Activated CD8-positive, alpha-beta T cell treated with anti-CD3 and anti-CD28 coated beads, Interleukin-2, amount 10 ng/mL, durations not matched to agents 7 days and 5 days (primary cell): ENCODE measurements around the gene TRPV5. TPM values are rescaled to one million over a fixed set of nuclear protein-coding genes. Genes with fewer than 3 reads are reported as not detected.

ENCODE experiments used
- ATAC-seq: fragments of 150-1000 bp; cut with Tn5 transposase; one replicate; pipeline ENCODE4 v1.10.0; 2021; ENCODE audit warnings: moderate library complexity
- CTCF ChIA-PET: fragments of 350-600 bp; sonication (Branson Sonifier 250); formaldehyde crosslinking; loops from one replicate; lab custom pipeline; 2021; ENCODE audit warnings: antibody characterized with exemption; lab: Charles Lee
- POLR2A ChIA-PET: fragments of 350-600 bp; sonication (Branson Sonifier 250); formaldehyde crosslinking; loops from one replicate; lab custom pipeline; 2021; ENCODE audit warnings: antibody characterized with exemption; lab: Charles Lee
- DNase-seq: peaks from one replicate; pipeline ENCODE4 v3.0.0-alpha.2; 2020
- H3K27ac Mint-ChIP-seq: one replicate; pipeline ENCODE4 v1.8.0; 2021; ENCODE audit warnings: mild to moderate bottlenecking, mixed read lengths
- H3K27me3 Mint-ChIP-seq: one replicate; pipeline ENCODE4 v1.8.0; 2021; ENCODE audit warnings: low read depth, mixed read lengths
- H3K36me3 Mint-ChIP-seq: one replicate; pipeline ENCODE4 v1.8.0; 2021; ENCODE audit warnings: low read depth, mixed read lengths
- H3K4me1 Mint-ChIP-seq: one replicate; pipeline ENCODE4 v1.8.0; 2021; ENCODE audit warnings: low read depth, mixed read lengths
- H3K4me3 Mint-ChIP-seq: one replicate; pipeline ENCODE4 v1.8.0; 2021; ENCODE audit warnings: mild to moderate bottlenecking, mixed read lengths
- H3K9me3 Mint-ChIP-seq: one replicate; pipeline ENCODE4 v1.8.0; 2022; ENCODE audit warnings: mixed read lengths; ENCODE audit not compliant: insufficient read depth
- total RNA-seq, 2 experiments: library from RNA; stranded (reverse); gene quantifications; one replicate each; pipeline ENCODE4 v1.2.3, GENCODE V29; 2021

Gene TRPV5
- total RNA-seq, 2 experiments from 2014 or later = not detected

DNA sequence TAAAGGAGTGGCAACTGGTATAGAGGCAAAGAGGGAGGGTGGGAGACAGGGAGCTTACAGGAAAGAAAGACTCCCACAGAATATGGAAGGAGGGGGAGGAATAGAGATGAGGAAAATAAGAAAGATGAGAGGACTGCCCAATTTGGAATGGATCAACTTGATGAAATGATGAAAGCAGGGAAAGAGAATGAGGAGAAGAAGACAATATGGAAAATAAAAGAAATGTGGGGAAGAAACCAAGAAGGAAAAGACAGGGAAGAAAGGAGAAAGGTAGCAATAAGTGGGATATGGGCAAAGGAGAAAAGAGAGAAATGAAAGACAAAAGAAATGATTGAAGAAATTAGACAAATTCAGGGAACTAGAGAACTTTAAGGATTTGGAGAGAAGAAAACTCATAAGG, 25.7 kb upstream of the TRPV5 start:
- Mint-ChIP-seq H3K27ac (no peak overlapping the region), H3K4me3 (no peak overlapping the region), H3K36me3 (no peaks in the 10 kb centered on the region), H3K9me3 (no peaks in the 10 kb centered on the region), H3K27me3 (peaks cover 22% of the 10 kb centered on the region), H3K4me1 (no peaks in the 10 kb centered on the region)
- POLR2A ChIA-PET = no interaction called here
- no peak for ATAC-seq
- CTCF ChIA-PET = no interaction called here
- DNase-seq = no peak

DNA sequence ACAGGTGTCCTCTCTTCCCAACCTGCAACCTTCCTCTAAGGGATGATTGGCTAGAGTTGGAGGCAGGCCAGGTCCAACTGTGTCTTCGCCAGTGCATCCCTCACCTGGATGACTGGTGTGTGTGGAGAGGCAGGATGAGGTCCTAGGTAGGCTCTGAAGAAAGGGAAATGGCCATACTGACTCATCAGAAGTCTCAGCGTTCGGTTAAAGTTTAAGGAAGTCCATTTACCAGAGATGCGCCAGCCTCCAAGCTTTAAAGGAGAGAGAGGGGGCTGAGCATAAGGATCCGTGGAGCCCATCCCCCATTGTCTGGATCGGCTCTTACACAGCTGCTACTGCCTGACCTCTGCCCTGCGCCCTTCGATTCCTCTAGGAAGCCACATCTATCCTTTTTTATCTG, 24.2 kb upstream of the TRPV5 start:
- ATAC-seq = no peak
- DNase-seq = no peak
- ChIA-PET CTCF (no interaction called here), POLR2A (no interaction called here)
- Mint-ChIP-seq H3K36me3 (no peaks in the 10 kb centered on the region), H3K27me3 (peaks cover 19% of the 10 kb centered on the region), H3K27ac (no peak overlapping the region), H3K9me3 (no peaks in the 10 kb centered on the region), H3K4me3 (no peak overlapping the region), H3K4me1 (no peaks in the 10 kb centered on the region)

DNA sequence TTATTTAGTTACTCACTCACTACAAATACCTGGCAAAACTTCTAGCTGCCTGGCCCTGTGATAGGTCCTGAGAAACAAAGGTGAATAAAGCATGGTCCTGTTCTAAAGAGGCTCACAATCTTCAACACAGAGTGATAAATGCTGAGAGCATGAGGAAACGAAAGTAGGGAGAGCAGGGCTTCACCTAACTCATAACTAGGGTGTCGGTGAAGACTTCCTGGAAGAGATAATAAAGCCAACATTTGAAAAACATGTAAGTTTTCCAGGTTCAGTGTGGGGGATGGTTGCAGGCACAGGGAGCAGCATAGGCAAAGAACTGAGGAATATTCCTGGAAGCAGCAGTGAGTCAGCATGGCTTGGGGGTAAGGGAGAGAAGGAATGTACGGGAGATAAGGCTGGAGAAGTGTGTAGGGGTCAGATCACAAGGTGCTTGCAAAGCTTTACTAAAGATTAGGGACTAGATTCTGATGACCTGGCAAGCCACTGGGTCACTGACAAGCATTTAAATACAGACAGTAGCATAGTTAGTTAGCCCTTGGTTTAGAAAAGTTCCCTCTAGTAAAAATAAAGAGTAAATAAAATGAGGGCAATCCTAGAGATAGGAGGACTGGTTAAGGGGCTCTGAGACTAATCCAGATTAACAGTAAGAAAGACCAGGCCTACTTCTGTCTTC, 23.5 kb upstream of the TRPV5 start:
- H3K27ac Mint-ChIP-seq = no peak overlapping the region
- no peaks in the 10 kb centered on the region for H3K4me1 Mint-ChIP-seq
- POLR2A ChIA-PET = no interaction called here
- H3K4me3 Mint-ChIP-seq = no peak overlapping the region
- H3K36me3 Mint-ChIP-seq = no peaks in the 10 kb centered on the region
- peaks cover 19% of the 10 kb centered on the region for H3K27me3 Mint-ChIP-seq
- no peaks in the 10 kb centered on the region for H3K9me3 Mint-ChIP-seq
- DNase-seq = no peak
- CTCF ChIA-PET = no interaction called here
- ATAC-seq = no peak

DNA sequence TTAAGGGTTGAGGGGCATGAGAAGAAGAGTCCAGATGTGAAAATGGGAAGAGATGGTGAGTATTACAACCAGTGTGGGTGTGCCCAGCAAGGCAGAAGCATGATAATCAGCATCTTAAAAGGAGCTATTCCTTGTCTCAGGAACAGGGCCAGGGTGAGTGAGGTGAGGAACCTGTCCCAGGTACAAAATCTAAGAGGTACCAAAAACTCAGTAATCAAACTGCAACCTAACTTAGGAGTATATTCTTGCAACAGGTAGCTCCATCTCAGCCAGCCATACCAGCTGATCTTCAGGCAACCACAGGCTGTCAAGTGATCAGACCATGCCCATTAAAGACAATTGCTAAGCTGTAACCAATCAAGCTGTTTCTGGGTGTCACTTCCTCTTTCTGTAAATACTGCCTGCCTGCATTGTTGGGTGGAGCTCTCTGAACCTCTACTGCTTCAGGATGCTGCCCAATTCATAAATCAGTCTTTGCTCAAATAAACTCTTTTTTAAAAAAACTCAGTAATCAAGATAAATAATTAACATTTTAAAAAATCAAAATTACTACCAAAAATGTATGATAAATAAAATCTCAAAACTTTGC, 21.2 kb upstream of the TRPV5 start:
- no peak overlapping the region for H3K4me3 Mint-ChIP-seq
- peaks cover 18% of the 10 kb centered on the region for H3K27me3 Mint-ChIP-seq
- H3K9me3 Mint-ChIP-seq = no peaks in the 10 kb centered on the region
- no peaks in the 10 kb centered on the region for H3K36me3 Mint-ChIP-seq
- no peaks in the 10 kb centered on the region for H3K4me1 Mint-ChIP-seq
- DNase-seq (no peak), ATAC-seq (no peak)
- ChIA-PET POLR2A (no interaction called here), CTCF (interaction anchor here (0.5 kb wide), 1 partner anchor 164 kb away, joined by 4 read pairs; no protein-coding TSS in a partner anchor)
- H3K27ac Mint-ChIP-seq = no peak overlapping the region

DNA sequence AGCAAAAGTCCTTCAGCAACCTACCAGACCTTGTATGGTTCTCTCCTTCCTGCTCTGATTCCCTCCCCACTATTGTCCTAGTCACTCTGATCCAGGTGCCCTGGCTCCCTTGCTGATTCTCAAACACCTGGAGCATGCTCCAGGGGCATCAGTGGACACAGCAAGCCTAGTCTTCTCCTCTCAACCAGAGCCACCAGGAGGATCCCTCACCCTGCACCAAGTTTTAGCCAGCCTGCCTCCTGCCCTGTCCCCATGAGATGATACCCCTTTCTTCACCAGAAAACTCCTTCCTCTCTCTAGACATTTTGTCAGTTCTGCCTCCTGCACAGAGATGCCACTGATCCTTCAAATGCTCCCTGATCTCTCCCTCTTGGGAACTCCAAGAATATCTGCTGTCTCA, 16.7 kb upstream of the TRPV5 start:
- no peak for ATAC-seq
- Mint-ChIP-seq H3K4me3 (no peak overlapping the region), H3K27ac (no peak overlapping the region), H3K36me3 (no peaks in the 10 kb centered on the region), H3K27me3 (peaks cover 5% of the 10 kb centered on the region), H3K4me1 (no peaks in the 10 kb centered on the region), H3K9me3 (no peaks in the 10 kb centered on the region)
- CTCF ChIA-PET = no interaction called here
- POLR2A ChIA-PET = no interaction called here
- no peak for DNase-seq

DNA sequence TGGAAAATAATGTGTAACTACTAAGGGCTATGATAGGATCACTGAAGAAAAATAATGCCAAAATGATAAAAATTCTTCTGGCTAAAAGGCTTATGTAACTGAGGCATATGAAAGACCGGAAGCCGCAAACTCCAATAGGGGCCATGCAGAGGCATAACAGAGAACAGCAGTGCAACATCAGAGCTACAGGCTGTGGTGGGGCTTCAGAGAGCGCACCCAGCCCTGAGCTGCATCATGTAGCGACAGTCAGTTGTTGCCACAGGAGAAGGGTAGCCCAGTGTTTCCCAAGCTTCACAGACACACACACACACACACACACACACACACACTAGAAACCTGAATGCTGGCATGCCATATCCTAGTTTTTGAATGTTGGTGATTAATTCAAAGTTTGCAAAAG, 15.1 kb upstream of the TRPV5 start:
- no peak for DNase-seq
- ChIA-PET POLR2A (no interaction called here), CTCF (no interaction called here)
- H3K27me3 Mint-ChIP-seq = peaks cover 5% of the 10 kb centered on the region
- H3K36me3 Mint-ChIP-seq = no peaks in the 10 kb centered on the region
- no peaks in the 10 kb centered on the region for H3K9me3 Mint-ChIP-seq
- no peak overlapping the region for H3K27ac Mint-ChIP-seq
- no peak for ATAC-seq
- no peak overlapping the region for H3K4me3 Mint-ChIP-seq
- no peaks in the 10 kb centered on the region for H3K4me1 Mint-ChIP-seq

DNA sequence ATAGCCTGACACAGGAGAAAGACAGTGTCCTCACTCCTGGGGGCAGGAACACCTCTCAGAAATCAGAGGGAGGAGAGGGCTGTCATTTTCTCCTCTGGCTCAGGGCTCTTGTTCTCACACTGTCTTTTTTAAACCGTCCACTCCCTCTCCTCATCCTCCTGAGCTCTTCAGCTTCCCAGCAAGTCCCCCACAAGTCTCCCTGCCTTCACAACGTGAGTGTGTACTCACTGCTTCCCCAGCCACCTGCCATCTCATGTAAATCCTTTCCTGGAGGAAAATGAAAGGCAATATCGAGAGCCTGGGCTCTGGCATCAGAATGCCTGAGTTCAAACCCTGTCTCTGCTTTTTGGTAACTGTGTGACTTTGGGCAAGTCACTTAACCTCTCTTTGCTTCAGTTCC, 11.5 kb upstream of the TRPV5 start:
- Mint-ChIP-seq H3K9me3 (no peaks in the 10 kb centered on the region), H3K4me3 (no peak overlapping the region), H3K36me3 (no peaks in the 10 kb centered on the region), H3K4me1 (no peaks in the 10 kb centered on the region), H3K27ac (no peak overlapping the region), H3K27me3 (no peaks in the 10 kb centered on the region)
- CTCF ChIA-PET = no interaction called here
- no peak for ATAC-seq
- no peak for DNase-seq
- POLR2A ChIA-PET = no interaction called here

DNA sequence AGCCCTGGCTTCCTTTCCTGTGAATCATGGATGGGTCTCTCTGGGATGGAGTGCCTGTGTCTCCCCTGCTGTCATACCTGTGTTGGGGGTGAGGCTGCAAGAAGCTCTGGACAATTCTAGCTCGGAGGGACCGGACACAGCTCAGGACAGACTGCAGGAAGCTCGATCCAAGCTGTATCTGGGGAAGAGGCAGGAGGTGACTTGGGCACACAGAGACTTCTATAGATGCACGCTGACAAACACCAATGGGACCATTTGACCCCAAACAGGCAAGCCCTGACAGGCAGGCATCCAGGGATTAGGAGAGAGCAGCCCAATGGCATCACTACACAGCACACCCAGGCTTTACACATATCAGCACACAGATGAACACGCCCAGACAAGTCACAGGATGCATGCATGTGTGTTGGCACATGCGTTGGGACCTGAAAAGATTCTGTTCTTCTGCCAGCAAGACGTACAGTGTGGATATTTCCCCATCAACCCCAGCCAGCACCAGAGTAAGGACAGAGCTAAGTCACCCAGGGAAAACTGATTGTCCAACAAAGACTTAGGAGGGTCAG, 10.2 kb upstream of the TRPV5 start:
- no peaks in the 10 kb centered on the region for H3K36me3 Mint-ChIP-seq
- H3K9me3 Mint-ChIP-seq = no peaks in the 10 kb centered on the region
- no peak for DNase-seq
- no peaks in the 10 kb centered on the region for H3K4me1 Mint-ChIP-seq
- H3K27ac Mint-ChIP-seq = no peak overlapping the region
- H3K27me3 Mint-ChIP-seq = no peaks in the 10 kb centered on the region
- CTCF ChIA-PET = no interaction called here
- no peak overlapping the region for H3K4me3 Mint-ChIP-seq
- no peak for ATAC-seq
- POLR2A ChIA-PET = no interaction called here

DNA sequence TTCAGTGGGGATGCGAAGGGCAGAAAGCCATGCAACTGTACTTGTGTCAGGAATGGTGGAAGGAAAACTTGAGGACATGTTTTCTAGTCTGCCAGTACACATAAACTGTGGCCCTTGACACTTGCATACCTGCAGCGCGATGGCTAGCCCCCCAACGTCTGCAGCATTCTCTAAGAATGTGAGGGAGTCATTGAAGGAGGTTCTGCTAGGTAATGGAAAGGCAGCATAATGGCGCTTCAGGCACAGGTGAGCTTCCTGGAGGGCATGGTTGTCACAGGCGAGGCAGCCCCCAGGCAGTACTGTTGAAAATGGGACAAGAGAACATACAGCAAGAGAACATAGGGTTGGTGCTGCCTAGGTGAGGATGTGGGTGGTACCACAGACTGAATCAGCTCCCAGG, 9.2 kb upstream of the TRPV5 start:
- no peaks in the 10 kb centered on the region for H3K9me3 Mint-ChIP-seq
- no peaks in the 10 kb centered on the region for H3K27me3 Mint-ChIP-seq
- no peak overlapping the region for H3K4me3 Mint-ChIP-seq
- no peak for DNase-seq
- H3K27ac Mint-ChIP-seq = no peak overlapping the region
- no peaks in the 10 kb centered on the region for H3K4me1 Mint-ChIP-seq
- no peaks in the 10 kb centered on the region for H3K36me3 Mint-ChIP-seq
- no peak for ATAC-seq
- ChIA-PET CTCF (no interaction called here), POLR2A (no interaction called here)

DNA sequence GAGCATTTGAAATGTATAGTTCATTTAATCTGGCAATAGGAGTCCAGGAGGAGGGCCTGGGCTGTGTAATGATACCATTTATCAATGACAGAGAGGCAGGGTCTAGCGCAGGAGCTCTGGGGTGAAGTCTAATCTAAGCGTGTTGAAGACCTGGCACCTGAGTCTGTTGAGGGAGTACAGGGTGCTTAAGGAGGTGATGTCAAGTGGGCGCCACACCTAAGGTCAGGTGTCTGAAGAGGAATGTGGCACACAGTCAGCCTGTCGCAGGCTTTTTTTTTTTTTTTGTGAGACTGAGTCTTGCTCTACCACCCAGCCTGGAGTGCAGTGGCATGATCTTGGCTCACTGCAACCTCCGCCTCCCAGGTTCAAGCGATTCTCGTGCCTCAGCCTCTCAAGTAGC, 8.0 kb upstream of the TRPV5 start:
- no peaks in the 10 kb centered on the region for H3K36me3 Mint-ChIP-seq
- no peaks in the 10 kb centered on the region for H3K27me3 Mint-ChIP-seq
- ATAC-seq (no peak), DNase-seq (no peak)
- H3K4me1 Mint-ChIP-seq = no peaks in the 10 kb centered on the region
- CTCF ChIA-PET = no interaction called here
- H3K4me3 Mint-ChIP-seq = no peak overlapping the region
- no peak overlapping the region for H3K27ac Mint-ChIP-seq
- POLR2A ChIA-PET = no interaction called here
- H3K9me3 Mint-ChIP-seq = no peaks in the 10 kb centered on the region

DNA sequence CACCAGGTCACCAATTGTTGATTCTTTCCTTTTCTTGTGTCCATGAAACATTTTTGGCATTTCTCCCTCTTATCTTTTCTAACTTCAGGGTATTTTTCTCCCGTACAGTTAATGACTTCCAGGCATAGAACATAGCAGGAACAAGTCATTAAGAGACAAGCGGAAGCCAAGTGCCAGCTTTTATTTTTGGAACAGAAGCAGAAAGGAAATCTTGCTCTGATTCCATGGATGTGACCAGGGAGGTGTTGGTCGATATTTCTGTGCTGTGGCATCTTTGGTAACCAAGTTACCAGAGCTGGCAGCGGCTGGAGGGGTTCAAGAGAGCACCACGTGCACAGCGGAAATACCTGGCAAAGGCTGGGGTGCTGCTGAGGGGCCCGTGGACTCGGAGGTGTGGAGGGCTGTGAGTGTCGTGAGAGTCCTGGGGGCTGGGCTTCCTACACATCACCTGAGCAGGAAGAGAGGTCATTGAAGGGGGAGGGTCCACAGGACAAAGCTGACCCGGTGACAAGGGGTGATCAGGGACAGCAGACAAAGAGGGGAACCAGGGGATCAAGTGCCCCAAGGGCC, 7.5 kb upstream of the TRPV5 start:
- H3K27me3 Mint-ChIP-seq = no peaks in the 10 kb centered on the region
- DNase-seq = no peak
- H3K36me3 Mint-ChIP-seq = no peaks in the 10 kb centered on the region
- H3K27ac Mint-ChIP-seq = no peak overlapping the region
- no peaks in the 10 kb centered on the region for H3K4me1 Mint-ChIP-seq
- ATAC-seq = no peak
- no peak overlapping the region for H3K4me3 Mint-ChIP-seq
- no peaks in the 10 kb centered on the region for H3K9me3 Mint-ChIP-seq
- CTCF ChIA-PET = no interaction called here
- POLR2A ChIA-PET = no interaction called here

DNA sequence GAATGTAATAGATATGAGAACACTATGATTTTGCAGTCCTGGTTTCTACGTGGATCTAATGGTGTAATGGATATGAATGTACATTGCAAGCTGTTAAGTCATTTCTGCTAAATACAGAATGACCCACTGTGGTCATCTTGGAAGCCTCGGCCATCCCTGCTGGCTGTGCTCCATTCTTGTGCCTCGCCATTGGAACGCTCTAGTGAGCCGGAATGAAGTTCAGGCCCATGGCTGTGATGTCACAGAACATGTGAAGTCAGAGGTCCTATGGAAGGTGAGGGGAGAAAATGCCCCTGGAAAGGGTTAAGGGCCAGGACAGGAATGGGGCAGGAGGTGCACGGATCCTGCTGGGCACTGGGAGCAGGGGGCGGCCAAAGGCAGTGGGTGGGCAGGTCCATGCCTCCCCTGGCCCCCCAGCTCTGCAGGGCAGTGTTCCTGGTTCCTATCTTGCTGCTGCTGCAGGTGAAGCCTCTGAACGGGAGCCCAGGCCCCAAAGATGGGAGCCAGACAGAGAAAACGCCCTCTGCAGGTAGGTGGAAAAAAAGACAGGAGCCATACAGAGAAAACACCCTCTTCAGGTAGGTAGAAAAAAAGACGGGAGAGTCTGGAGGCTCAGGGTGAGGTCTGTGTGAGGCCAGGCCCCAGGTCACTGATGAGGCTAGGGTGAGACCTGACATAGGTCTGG, 5.8 kb upstream of the TRPV5 start, which contains the start of gene LLCFC1:
Gene LLCFC1, plus strand, starts transcription at position 259 of the 685 bp plus-strand sequence. Its CDS starts 138 bp downstream, at position 397.
- H3K27me3 Mint-ChIP-seq = no peaks in the 10 kb centered on the region
- POLR2A ChIA-PET = no interaction called here
- H3K4me1 Mint-ChIP-seq = no peaks in the 10 kb centered on the region
- no peak within 1 kb of the TSS for H3K4me3 Mint-ChIP-seq
- DNase-seq (no peak), ATAC-seq (peak; percentile 30)
- no peak within 1 kb of the TSS for H3K27ac Mint-ChIP-seq
- H3K36me3 Mint-ChIP-seq = no peaks in the 10 kb centered on the region
- CTCF ChIA-PET = no interaction called here
- H3K9me3 Mint-ChIP-seq = no peaks in the 10 kb centered on the region
